NB4 (cell line): ENCODE data around the gene KDM4B.

Experiments used
- DNase-seq: peaks from one replicate; pipeline ENCODE4 v3.0.0; 2010; ENCODE audit warnings: low read depth
- H3K4me3 ChIP-seq: one replicate; pipeline ENCODE4 v1.5.1; 2011; ENCODE audit warnings: mild to moderate bottlenecking, low read depth, low read length, moderate library complexity
- MYC ChIP-seq: IDR thresholded peaks from 2 replicates; pipeline ENCODE4 v1.6.1; 2011; ENCODE audit warnings: low read depth, low read length
- POLR2A ChIP-seq: IDR thresholded peaks from 2 replicates; pipeline ENCODE4 v1.6.1; 2011; ENCODE audit warnings: mild to moderate bottlenecking; ENCODE audit not compliant: insufficient read length; ENCODE audit errors: extremely low read depth
- TF ChIP-seq, protein P1 (sequence below): IDR thresholded peaks from 2 replicates; pipeline ENCODE4 v1.6.1; 2011; ENCODE audit warnings: low read depth, low read length
- TF ChIP-seq, protein P2 (sequence below): IDR thresholded peaks from one replicate; pipeline ENCODE4 v1.5.1; 2012; ENCODE audit warnings: low read depth, low read length

KDM4B gene

DNA sequence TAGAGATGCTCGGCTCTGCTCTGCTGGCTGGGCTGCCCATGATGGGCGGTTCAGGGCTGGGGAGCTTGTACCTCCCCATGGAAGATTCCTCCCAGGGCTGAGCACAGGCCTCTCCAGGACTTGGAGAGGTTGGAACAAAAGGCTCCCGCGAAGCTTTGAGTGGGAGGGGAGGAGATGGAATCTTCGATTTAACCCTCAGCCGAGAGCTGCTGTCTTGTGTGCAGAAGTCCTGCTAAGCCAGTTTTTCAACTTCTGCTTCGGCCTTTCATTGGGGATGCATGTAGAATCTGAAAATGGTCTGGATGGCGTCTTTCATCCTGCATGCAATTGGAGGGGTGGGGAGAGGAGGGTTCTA is 163.3 kb downstream of the KDM4B start:
- no peak for DNase-seq
- no peak overlapping the region for H3K4me3 ChIP-seq
- TF ChIP-seq POLR2A (no peak), MYC (no peak)
- TF ChIP-seq, protein P1, sequence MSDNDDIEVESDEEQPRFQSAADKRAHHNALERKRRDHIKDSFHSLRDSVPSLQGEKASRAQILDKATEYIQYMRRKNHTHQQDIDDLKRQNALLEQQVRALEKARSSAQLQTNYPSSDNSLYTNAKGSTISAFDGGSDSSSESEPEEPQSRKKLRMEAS: no peak
- TF ChIP-seq, protein P2, sequence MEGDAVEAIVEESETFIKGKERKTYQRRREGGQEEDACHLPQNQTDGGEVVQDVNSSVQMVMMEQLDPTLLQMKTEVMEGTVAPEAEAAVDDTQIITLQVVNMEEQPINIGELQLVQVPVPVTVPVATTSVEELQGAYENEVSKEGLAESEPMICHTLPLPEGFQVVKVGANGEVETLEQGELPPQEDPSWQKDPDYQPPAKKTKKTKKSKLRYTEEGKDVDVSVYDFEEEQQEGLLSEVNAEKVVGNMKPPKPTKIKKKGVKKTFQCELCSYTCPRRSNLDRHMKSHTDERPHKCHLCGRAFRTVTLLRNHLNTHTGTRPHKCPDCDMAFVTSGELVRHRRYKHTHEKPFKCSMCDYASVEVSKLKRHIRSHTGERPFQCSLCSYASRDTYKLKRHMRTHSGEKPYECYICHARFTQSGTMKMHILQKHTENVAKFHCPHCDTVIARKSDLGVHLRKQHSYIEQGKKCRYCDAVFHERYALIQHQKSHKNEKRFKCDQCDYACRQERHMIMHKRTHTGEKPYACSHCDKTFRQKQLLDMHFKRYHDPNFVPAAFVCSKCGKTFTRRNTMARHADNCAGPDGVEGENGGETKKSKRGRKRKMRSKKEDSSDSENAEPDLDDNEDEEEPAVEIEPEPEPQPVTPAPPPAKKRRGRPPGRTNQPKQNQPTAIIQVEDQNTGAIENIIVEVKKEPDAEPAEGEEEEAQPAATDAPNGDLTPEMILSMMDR: no peak

DNA sequence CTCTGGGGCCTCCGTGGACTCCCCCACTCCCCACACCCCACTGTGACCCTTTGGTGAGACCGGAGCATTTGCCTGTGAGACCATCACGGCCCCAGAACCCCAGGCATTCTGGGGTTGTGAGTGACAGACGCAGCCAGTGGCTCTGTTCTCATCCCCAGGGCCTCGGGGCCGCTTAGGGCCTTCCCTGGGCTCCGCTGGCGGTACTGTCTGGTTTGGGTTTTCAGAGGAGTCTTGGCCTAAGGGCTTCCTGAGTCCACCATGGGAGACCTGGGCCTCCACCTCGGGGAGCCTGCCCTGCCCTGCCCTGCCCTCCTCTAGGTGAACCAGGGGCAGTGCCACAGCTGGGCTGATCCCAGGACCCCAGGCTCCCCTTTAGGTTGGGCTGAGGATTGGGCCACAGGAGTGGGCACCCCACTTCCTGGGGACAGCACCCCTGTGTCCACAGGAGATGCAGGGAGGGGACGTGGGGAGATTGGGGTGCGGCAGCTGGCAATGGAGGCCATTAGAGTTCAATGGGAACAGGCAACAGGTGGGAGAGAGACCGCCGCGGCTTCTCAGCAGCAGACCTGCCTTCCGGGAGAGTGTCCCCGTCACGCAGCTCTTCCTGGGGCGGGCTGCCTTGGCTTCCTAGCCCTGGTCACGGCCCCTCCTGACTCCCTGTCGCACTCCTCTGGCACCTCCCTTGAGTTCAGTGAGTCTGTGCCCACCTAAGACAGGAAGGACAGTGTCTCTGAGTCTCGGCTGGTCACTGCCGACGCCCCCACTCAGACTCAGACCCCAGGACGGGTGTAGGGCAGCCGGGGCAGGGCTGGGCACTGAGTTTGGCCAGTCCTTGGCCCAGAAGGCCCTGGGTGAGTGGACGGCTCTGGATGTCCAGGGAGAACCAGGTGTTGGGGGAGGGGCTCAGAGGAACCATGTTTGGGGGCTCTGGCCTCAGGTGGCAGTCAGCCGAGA is 164.1 kb downstream of the KDM4B start:
- no peak overlapping the region for H3K4me3 ChIP-seq
- DNase-seq: no peak
- TF ChIP-seq MYC: no peak
- TF ChIP-seq, protein P2: no peak

DNA sequence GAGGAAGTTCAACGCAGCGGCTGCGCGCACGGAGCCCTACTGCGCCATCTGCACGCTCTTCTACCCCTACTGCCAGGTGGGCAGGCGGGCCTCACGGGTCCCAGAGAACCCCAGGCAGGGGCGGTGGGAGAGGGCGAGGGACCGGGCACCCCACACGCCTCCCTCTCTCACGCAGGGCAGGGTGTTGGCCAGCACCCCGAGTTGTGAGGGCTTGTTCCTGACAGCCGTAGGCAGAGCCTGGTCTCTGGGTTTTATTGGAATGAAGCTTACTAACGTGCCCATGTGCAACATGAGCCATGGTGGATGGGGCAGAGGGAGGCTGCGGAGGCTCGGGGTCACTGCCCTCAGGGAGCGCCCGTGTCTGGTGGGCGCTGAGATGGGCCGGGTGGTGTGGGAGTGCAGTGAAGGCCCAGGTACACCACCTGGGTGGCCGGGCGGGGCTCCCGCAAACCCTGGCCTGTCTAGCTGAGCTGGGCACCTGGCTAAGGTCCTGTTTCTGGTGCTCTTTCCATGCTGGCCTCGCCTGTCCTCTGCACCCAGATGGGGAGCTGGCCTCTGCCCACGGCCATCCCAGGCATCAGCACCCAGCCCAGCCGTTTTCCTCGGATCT is 165.2 kb downstream of the KDM4B start:
- TF ChIP-seq, protein P1: no peak
- TF ChIP-seq, protein P2: no peak
- TF ChIP-seq MYC (no peak), POLR2A (no peak)
- H3K4me3 ChIP-seq: no peak overlapping the region

DNA sequence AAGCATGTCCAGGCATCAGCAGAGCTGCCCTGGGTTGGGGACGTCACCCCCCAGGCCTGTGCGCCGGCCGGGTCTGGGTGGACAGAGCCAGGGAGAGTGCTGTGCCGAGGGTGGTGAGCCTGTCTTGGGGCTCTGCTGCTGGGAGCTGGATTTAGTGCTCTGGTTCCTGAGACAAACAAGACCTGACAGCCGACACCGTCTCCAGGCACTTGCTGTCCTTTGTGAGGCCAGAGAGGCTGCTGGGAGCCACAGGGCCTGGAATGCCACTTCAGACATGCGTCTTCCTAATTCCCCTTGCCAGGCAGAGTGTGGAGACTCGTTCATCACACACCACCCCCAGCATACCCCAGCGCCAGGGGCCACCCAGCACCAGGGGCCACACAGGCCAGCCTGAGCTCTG is 165.8 kb downstream of the KDM4B start:
- TF ChIP-seq, protein P2: no peak
- TF ChIP-seq MYC (no peak), POLR2A (no peak)
- TF ChIP-seq, protein P1: no peak
- no peak for DNase-seq
- no peak overlapping the region for H3K4me3 ChIP-seq

More for the DNA sequence above, 165.2 kb downstream of the KDM4B start:
- DNase-seq: no peak

DNA sequence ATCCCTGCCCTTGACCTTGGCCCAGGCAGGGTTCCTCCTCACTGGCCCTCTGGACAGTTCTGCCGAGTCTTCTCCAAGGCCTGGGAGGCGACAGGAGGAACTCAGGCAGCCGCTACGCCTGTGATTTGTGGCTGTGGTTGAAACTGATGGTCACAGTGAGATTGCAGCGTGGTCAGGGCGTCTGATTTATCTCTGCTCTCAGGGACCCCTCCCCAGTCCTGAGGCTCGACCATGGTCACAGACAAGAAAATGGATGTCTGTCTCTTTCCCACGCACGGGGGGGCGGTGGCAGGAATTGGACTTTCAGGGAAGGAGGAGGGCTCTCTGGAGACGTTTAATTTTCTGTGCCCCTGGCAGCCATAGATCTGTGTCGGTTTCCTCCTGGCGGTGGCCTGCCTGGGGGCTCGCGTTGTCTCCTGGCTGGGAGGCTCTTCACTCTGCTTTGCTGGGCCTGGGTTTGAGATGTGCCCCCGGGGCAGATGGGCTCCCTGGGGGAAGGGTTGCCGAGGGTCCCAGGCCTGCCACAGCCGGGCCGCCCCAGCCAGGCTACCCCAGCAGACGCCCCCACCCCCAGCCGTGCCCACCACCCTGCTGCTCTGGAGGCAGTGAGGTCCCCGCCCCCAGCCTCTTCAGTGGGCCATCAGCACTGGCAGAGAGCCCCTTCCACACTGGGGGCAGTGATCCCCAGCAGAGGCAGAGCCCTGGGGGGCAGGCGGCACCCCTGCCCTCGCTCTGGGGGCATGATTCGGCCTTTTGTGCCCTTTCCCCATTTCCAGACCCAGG is 167.4 kb downstream of the KDM4B start:
- H3K4me3 ChIP-seq: no peak overlapping the region
- TF ChIP-seq, protein P2: no peak
- TF ChIP-seq MYC: no peak
- TF ChIP-seq POLR2A: no peak
- TF ChIP-seq, protein P1: no peak
- DNase-seq: peak; percentile 37
